Measurements from ENCODE around the gene CADM4.
"Not testable (repeated sequence)": the region's sequence is repeated elsewhere in the genome, so short reads cannot be mapped to it uniquely, and the experiment has no call there.

The CADM4 gene

DNA sequence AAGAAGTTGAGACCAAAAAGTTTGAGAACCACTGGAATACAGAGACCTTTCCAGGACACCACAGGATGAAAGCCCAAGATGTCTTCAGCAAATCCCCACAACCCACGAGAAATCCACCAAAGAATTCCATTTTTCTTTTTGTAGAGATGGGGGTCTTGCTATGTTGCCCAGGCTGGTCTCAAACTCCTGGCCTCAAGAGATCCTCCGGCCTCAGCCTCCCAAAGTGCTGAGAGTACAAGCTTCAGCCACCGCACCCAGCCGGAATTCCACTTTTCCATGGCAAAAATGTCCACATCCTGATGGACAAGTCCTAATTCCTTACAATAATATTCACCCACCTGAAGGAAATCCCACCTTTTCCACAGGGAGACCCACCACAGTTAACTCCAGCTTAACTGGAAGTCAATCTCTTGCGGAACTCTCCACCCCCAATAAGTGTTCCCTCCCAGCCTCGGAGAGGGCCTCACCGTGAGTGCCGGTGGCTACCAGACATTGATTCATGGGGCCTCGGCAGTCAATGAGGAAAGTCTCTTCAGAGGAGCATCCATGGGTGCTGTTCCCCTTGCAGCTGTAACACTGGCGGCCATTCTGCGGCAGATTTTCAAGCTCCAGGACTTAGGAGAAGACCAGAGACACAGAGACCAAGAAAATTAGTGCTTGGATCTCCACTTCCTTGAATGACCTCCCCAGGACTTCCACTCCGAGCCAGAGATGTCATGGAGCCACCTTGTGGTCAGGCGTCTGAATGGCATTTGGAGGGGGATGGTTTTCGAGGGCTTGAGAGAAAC, 12.3 kb upstream of the CADM4 start:
- TF ChIP-seq, protein P1, sequence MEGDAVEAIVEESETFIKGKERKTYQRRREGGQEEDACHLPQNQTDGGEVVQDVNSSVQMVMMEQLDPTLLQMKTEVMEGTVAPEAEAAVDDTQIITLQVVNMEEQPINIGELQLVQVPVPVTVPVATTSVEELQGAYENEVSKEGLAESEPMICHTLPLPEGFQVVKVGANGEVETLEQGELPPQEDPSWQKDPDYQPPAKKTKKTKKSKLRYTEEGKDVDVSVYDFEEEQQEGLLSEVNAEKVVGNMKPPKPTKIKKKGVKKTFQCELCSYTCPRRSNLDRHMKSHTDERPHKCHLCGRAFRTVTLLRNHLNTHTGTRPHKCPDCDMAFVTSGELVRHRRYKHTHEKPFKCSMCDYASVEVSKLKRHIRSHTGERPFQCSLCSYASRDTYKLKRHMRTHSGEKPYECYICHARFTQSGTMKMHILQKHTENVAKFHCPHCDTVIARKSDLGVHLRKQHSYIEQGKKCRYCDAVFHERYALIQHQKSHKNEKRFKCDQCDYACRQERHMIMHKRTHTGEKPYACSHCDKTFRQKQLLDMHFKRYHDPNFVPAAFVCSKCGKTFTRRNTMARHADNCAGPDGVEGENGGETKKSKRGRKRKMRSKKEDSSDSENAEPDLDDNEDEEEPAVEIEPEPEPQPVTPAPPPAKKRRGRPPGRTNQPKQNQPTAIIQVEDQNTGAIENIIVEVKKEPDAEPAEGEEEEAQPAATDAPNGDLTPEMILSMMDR (IDR thresholded peaks at IDR 0.05; ENCODE audit: low read length, missing control alignments) = peak; percentile 85
- H3K4me3 ChIP-seq (replicated peaks; ENCODE audit: low read depth, low read length) = no peak overlapping the region
- DNase-seq (ENCODE audit: low read depth) = peak; percentile 77

DNA sequence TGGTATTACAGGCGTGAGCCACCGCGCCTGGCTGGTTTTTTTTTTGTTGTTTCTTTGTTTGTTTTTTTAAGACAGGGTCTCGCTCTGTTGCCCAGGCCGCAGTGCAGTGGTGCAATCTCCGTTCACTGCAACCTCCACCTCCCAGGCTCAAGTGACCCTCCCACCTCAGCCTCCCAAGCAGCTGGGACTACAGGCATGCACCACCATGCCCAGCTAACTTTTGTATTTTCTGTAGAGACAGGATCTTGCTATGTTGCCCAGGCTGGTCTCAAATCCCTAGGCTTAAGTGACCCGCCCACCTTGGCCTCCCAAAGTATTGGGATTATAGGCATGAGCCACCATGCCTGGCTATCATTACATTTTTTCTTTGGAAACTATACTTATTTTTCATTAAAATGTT, 10.6 kb upstream of the CADM4 start:
- DNase-seq (ENCODE audit: low read depth); H3K4me3 ChIP-seq (replicated peaks; ENCODE audit: low read depth, low read length): not testable (repeated sequence)

DNA sequence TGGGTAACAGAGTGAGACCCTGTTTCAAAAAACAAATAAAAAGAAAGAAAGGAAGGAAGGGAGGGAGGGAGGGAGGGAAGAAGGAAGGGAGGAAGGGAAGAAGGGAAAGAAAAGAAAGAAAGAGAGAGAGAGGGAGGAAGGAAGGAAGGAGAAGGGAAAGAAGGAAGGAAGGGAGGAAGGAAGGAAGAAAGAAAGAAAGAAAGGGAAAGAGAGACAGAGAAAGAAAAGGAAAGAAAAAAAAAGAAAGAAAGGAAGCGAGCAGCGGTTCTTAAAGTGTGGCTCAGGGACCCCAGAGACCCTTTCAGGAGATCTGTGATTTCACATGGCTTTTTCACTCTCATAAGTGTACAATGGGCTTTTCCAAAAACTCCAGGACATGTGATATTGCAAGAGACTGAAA, 9.9 kb upstream of the CADM4 start:
- DNase-seq (ENCODE audit: low read depth) = no peak
- no peak overlapping the region for H3K4me3 ChIP-seq (replicated peaks; ENCODE audit: low read depth, low read length)
- TF ChIP-seq, protein P1 (IDR thresholded peaks at IDR 0.05; ENCODE audit: low read length, missing control alignments) = no peak

DNA sequence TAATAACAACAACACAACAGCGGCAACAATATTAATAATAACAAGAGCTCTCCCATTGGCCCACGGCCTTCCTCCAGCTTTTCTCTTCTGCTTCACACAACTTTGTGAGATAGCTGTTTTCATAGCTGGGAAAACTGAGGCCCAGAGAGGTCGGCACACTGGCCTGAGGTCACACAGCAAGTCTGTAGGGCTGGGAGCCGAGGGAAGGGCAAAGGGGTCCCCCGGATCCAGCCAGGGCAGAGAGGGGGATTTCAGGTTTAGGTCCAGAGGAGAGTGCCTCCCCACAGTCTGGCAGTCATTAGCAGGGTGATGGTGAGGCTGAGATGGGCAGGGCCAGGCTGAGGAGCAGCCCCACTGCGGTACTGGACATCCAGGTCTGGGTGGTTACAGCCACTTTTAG, 9.0 kb upstream of the CADM4 start:
- TF ChIP-seq, protein P1 (IDR thresholded peaks at IDR 0.05; ENCODE audit: low read length, missing control alignments) = no peak
- DNase-seq (ENCODE audit: low read depth) = no peak
- H3K4me3 ChIP-seq (replicated peaks; ENCODE audit: low read depth, low read length) = no peak overlapping the region

DNA sequence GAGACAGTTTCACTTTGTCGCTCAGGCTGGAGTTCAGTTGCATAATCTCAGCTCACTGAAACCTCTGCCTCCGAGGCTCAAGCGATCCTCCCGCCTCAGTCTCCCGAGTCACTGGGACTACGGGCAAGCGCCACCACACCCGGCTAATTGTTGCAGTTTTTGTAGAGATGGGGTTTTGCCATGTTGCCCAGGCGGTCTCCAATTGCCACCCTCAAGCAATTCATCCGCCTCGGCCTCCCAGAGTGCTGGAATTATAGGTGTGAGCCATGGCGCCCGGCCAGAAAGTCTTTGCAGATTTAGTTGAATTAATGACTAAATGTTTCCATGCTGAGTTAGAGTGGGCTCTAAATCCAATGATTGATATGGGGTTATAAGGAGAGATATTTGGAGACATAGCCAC, 4.5 kb upstream of the CADM4 start:
- no peak for DNase-seq (ENCODE audit: low read depth)
- no peak overlapping the region for H3K4me3 ChIP-seq (replicated peaks; ENCODE audit: low read depth, low read length)
- TF ChIP-seq, protein P1 (IDR thresholded peaks at IDR 0.05; ENCODE audit: low read length, missing control alignments) = no peak

DNA sequence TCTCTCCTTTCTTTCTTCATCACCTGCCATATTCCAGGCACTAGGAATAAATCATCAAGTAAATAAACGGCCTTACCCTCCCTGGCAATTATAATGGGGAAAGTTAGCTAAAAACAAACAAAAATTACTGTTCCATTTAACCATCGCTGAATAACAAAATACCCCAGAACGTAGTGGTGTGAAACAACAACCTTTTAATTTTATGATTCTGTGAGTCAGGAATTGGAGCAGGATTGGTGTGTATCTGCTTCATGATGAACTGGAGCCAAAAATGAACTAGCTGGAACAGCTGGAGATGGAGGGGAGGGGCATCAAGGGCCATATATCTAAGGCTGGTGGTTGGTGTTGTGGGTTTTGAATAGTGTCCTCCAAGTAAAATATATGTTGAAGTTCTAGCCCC, 3.7 kb upstream of the CADM4 start:
- no peak for DNase-seq (ENCODE audit: low read depth)
- TF ChIP-seq, protein P1 (IDR thresholded peaks at IDR 0.05; ENCODE audit: low read length, missing control alignments) = no peak
- H3K4me3 ChIP-seq (replicated peaks; ENCODE audit: low read depth, low read length) = no peak overlapping the region

DNA sequence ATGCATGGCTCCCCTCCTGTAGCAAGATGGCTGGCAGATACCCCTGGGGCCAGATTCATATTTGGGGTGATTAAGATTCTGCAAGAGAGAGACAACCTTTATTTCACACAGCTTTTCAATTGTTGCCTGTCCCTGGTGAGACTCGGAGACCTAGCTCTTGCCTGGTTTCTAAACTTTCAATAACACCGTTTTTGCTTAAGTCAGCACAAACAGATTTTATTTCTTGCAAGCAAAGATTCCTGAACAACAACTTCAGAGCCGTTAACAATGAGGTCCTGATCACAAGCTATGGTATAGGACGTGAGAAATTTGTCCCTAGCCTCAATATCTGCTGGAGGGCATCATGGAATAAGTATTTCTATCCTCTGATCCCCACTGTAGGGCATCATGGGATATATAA, 2.9 kb upstream of the CADM4 start:
- no peak for DNase-seq (ENCODE audit: low read depth)
- no peak overlapping the region for H3K4me3 ChIP-seq (replicated peaks; ENCODE audit: low read depth, low read length)
- TF ChIP-seq, protein P1 (IDR thresholded peaks at IDR 0.05; ENCODE audit: low read length, missing control alignments) = no peak
